GM18511 (cell line): ENCODE results near the gene TRIM61.

Experiments
- ATAC-seq: cut with Tn5 transposase; IDR thresholded peaks from one replicate; pipeline ENCODE4 v1.9.1; 2021; ENCODE audit warnings: mild to moderate bottlenecking, moderate library complexity; ENCODE audit not compliant: unreplicated experiment

The TRIM61 gene

GRCh38 chr4:164918956-164919355, 58.5 kb downstream of the TRIM61 start:
- no peak for ATAC-seq
